SK-N-MC (cell line): Measurements from ENCODE around the gene SYNGAP1.

Experiments
- EZH2 ChIP-seq: fragments of 200-600 bp; sonication (generic); IDR thresholded peaks from one replicate; pipeline ENCODE4 v1.6.1; 2017; ENCODE audit warnings: antibody characterized with exemption
- FOXP2 ChIP-seq: optimal IDR thresholded peaks from 2 replicates; pipeline ENCODE3; 2011; ENCODE audit warnings: mild to moderate bottlenecking, moderate library complexity; ENCODE audit not compliant: insufficient read depth; ENCODE audit errors: extremely low read length, control extremely low read depth
- POLR2AphosphoS5 ChIP-seq: IDR thresholded peaks from 2 replicates; pipeline ENCODE4 v1.6.1; 2012; ENCODE audit warnings: mild to moderate bottlenecking, low read depth, low read length, borderline replicate concordance

DNA sequence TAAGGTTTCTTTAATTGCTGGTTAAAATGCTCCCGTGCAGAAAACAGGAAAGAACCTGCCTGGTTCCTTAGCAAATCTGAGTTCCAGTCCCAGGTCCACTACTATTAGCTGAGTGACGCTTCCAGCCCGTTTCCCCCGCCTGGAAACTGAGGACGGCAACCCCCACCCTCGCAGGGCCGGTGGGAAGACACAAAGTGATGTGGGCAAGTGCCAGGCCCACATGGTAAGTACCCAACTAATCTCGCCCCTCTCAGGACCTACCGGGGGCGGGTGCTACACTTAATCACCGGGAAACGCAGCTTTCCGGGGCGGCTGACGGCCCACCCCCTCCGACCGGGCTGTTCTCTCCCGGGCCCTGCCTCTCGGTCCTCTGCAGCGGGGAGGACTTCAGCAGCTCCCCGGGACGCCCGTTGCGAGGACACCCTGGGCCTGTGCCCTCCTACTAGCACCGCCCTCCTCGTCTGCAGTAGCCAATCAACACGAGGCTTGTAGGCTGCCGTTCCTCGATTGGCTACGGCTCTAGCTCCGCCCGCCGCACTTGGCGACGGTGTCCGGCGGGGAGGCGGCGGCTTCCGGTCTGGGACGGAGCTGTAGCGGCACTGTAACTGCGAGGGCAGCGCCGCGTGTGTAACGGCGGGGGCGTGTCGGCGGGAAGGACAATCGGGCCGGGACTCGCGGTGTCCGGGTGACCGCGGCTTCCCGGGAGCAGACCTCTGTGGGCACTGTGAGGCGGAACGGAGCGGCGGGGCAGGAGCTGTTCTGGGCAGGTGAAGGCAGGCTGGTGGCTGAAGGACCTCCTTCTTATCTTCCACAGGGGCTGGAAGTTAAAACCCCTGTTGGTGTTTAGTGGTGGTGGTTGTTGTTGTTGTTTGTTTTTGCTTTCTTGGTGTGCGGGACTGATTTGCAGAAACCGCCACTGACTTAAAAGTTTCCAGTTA, 34.4 kb downstream of the SYNGAP1 start, which contains the start of gene ZBTB9:
- TF ChIP-seq POLR2AphosphoS5 (peak; percentile 98), EZH2 (no peak), FOXP2 (no peak)
